ENCODE measurements around the gene HSCB.
"Not testable (repeated sequence)": the region's sequence is repeated elsewhere in the genome, so short reads cannot be mapped to it uniquely, and the experiment has no call there.

Gene HSCB

DNA sequence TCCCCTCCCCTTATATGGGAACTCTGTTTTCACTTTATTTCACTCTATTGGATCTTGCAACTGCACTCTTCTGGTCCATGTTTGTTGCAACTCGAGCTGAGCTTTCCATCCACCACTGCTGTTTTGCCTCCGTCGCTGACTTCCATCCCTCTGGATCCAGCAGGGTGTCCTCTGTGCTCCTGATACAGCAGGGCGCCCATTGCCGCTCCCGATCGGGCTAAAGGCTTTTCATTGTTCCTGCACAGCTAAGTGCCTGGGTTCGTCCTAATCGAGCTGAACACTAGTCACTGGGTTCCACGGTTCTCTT lies 19.6 kb downstream of the HSCB start:
- no peaks in the 10 kb centered on the region for H4K20me1 ChIP-seq (ENCODE audit: insufficient read depth, low read length)
- no peak overlapping the region for H3K4me3 ChIP-seq (ENCODE audit: low read depth, low read length, poor library complexity, severe bottlenecking)
- H3K4me2 ChIP-seq (ENCODE audit: low read length): no peak overlapping the region
- H3K9me3 ChIP-seq (ENCODE audit: low read length): no peaks in the 10 kb centered on the region
- no peaks in the 10 kb centered on the region for H3K9me2 ChIP-seq (ENCODE audit: low read depth, low read length)
- no peaks in the 10 kb centered on the region for H3K36me3 ChIP-seq (ENCODE audit: insufficient read depth, low read length)
- no peaks in the 10 kb centered on the region for H3K27me3 ChIP-seq (ENCODE audit: insufficient read depth, low read length)
- no peak overlapping the region for H3K27ac ChIP-seq (ENCODE audit: low read depth, low read length, poor library complexity, severe bottlenecking)
- H3F3A ChIP-seq (ENCODE audit: insufficient read depth, low read length): no peaks in the 10 kb centered on the region
- no peaks in the 10 kb centered on the region for H3K79me2 ChIP-seq (ENCODE audit: insufficient read depth, low read length)
- H2AFZ ChIP-seq (ENCODE audit: low read length): no peak overlapping the region
- no peak overlapping the region for H3K9ac ChIP-seq (ENCODE audit: low read length)
- no peak for TF ChIP-seq EZH2 (IDR thresholded peaks at IDR 0.05; ENCODE audit: borderline replicate concordance, low read length)
- TF ChIP-seq, protein P1, sequence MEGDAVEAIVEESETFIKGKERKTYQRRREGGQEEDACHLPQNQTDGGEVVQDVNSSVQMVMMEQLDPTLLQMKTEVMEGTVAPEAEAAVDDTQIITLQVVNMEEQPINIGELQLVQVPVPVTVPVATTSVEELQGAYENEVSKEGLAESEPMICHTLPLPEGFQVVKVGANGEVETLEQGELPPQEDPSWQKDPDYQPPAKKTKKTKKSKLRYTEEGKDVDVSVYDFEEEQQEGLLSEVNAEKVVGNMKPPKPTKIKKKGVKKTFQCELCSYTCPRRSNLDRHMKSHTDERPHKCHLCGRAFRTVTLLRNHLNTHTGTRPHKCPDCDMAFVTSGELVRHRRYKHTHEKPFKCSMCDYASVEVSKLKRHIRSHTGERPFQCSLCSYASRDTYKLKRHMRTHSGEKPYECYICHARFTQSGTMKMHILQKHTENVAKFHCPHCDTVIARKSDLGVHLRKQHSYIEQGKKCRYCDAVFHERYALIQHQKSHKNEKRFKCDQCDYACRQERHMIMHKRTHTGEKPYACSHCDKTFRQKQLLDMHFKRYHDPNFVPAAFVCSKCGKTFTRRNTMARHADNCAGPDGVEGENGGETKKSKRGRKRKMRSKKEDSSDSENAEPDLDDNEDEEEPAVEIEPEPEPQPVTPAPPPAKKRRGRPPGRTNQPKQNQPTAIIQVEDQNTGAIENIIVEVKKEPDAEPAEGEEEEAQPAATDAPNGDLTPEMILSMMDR (IDR thresholded peaks at IDR 0.05; ENCODE audit: low read length): no peak
- peaks cover 12% of the 10 kb centered on the region for H3K4me1 ChIP-seq (ENCODE audit: insufficient read depth, low read length, severe bottlenecking)

DNA sequence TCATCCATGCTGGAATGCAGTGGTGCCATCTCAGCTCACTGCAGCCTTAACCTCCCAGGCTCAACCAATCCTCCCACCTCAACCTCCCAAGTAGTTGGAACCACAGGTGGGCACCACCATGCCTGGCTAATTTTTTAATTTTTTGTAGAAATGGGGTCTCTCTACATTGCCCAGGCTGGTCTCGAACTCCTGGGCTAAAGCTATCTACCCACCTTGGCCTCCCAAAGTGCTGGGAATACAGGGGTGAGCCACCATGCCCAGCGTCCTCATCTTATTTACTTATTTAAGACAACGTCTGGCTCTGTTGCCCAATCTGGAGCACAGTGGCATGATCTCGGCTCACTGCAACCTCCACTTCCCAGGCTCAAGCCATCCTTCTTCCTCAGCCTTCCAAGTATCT lies 20.2 kb downstream of the HSCB start:
- not testable (repeated sequence) for H3K27me3 ChIP-seq (ENCODE audit: insufficient read depth, low read length); H4K20me1 ChIP-seq (ENCODE audit: insufficient read depth, low read length); H3K4me3 ChIP-seq (ENCODE audit: low read depth, low read length, poor library complexity, severe bottlenecking); H3K27ac ChIP-seq (ENCODE audit: low read depth, low read length, poor library complexity, severe bottlenecking); H3K9ac ChIP-seq (ENCODE audit: low read length); H3F3A ChIP-seq (ENCODE audit: insufficient read depth, low read length); H3K9me3 ChIP-seq (ENCODE audit: low read length); H3K4me2 ChIP-seq (ENCODE audit: low read length); H2AFZ ChIP-seq (ENCODE audit: low read length); H3K9me2 ChIP-seq (ENCODE audit: low read depth, low read length); H3K36me3 ChIP-seq (ENCODE audit: insufficient read depth, low read length); H3K79me2 ChIP-seq (ENCODE audit: insufficient read depth, low read length)
- H3K4me1 ChIP-seq (ENCODE audit: insufficient read depth, low read length, severe bottlenecking): peaks cover 12% of the 10 kb centered on the region

DNA sequence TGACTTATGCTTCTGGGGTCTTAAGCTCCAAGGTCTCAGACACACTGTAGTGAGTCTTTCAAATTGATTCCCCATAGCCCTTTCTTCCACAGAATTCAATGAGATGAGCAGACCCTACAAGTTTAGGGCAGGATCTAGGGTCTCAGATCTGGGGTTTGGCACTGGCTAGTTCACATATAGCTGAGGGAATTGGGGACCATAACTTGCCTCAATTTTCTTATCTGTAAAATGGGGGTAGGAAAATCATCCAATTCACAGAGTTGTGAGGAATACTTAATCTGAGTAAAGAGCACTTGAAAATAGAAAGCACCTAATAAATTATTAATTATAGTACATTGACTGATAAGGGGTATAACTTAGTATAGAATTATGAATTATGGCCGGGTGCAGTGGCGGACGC lies 24.8 kb downstream of the HSCB start:
- Histone ChIP-seq H3K79me2 (ENCODE audit: insufficient read depth, low read length) (no peaks in the 10 kb centered on the region), H3K27ac (ENCODE audit: low read depth, low read length, poor library complexity, severe bottlenecking) (no peak overlapping the region), H3K36me3 (ENCODE audit: insufficient read depth, low read length) (no peaks in the 10 kb centered on the region), H3K4me3 (ENCODE audit: low read depth, low read length, poor library complexity, severe bottlenecking) (no peak overlapping the region), H2AFZ (ENCODE audit: low read length) (no peak overlapping the region), H3F3A (ENCODE audit: insufficient read depth, low read length) (no peaks in the 10 kb centered on the region), H3K9ac (ENCODE audit: low read length) (no peak overlapping the region), H3K27me3 (ENCODE audit: insufficient read depth, low read length) (no peaks in the 10 kb centered on the region; the same call in 1 of the 2 replicates), H3K9me3 (ENCODE audit: low read length) (peaks cover 7% of the 10 kb centered on the region; the same call in 1 of the 2 replicates), H3K9me2 (ENCODE audit: low read depth, low read length) (no peaks in the 10 kb centered on the region), H3K4me1 (ENCODE audit: insufficient read depth, low read length, severe bottlenecking) (no peaks in the 10 kb centered on the region), H3K4me2 (ENCODE audit: low read length) (no peak overlapping the region), H4K20me1 (ENCODE audit: insufficient read depth, low read length) (no peaks in the 10 kb centered on the region)
- TF ChIP-seq, protein P1 (IDR thresholded peaks at IDR 0.05; ENCODE audit: low read length): no peak
- TF ChIP-seq EZH2 (IDR thresholded peaks at IDR 0.05; ENCODE audit: borderline replicate concordance, low read length): no peak

DNA sequence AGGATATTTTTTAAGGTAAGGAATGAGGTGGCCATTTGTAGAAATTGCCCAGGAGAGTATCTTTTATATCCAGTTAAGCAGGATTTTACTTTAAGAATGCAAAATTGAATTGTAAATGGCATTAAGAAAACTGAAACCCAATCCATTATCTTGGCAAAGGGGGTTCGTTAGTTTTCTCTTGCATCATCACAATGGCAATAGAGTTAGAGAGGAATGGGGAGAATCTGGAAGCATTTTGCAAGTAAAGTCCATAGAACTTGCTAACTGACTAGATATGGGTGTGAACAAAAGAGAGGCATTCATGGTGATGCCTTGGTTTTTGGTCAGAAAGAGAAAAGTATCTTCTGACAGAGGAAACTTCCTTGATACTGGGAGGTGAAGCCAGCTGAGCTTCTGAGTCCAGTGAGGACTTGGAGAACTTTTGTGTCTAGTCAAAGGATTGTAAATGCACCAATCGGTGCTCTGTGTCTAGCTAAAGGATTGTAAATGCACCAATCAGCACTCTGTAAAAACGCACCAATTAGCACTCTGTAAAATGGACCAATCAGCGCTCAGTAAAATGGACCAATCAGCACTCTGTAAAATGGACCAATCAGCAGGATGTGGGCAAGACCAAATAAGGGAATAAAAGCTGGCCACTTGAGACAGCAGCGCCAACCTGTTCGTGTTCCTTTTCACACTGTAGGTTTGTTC lies 27.0 kb downstream of the HSCB start:
- no peak overlapping the region for H3K27ac ChIP-seq (ENCODE audit: low read depth, low read length, poor library complexity, severe bottlenecking)

More for the DNA sequence above, 27.0 kb downstream of the HSCB start:
- no peaks in the 10 kb centered on the region for H3K9me2 ChIP-seq (ENCODE audit: low read depth, low read length)
- no peak overlapping the region for H3K4me3 ChIP-seq (ENCODE audit: low read depth, low read length, poor library complexity, severe bottlenecking)
- H3K36me3 ChIP-seq (ENCODE audit: insufficient read depth, low read length): no peaks in the 10 kb centered on the region
- no peaks in the 10 kb centered on the region for H4K20me1 ChIP-seq (ENCODE audit: insufficient read depth, low read length)
- H2AFZ ChIP-seq (ENCODE audit: low read length): no peak overlapping the region
- peaks cover 8% of the 10 kb centered on the region for H3K79me2 ChIP-seq (ENCODE audit: insufficient read depth, low read length)
- H3F3A ChIP-seq (ENCODE audit: insufficient read depth, low read length): no peaks in the 10 kb centered on the region
- H3K9me3 ChIP-seq (ENCODE audit: low read length): peaks cover 7% of the 10 kb centered on the region; the same call in 1 of the 2 replicates
- H3K4me2 ChIP-seq (ENCODE audit: low read length): no peak overlapping the region
- H3K4me1 ChIP-seq (ENCODE audit: insufficient read depth, low read length, severe bottlenecking): peaks cover 6% of the 10 kb centered on the region
- H3K27me3 ChIP-seq (ENCODE audit: insufficient read depth, low read length): no peaks in the 10 kb centered on the region; the same call in 1 of the 2 replicates
- no peak overlapping the region for H3K9ac ChIP-seq (ENCODE audit: low read length)
- TF ChIP-seq, protein P1 (IDR thresholded peaks at IDR 0.05; ENCODE audit: low read length): no peak
- no peak for TF ChIP-seq EZH2 (IDR thresholded peaks at IDR 0.05; ENCODE audit: borderline replicate concordance, low read length)
